Measurements from ENCODE around the gene TLX1. TPM values are rescaled to one million over a fixed set of nuclear protein-coding genes. Genes with fewer than 3 reads are reported as not detected.

The TLX1 gene
- polyA plus RNA-seq, 1 donor (not counting 4 experiments of a cell fraction or from before 2014, with no cell fraction given): not detected

DNA sequence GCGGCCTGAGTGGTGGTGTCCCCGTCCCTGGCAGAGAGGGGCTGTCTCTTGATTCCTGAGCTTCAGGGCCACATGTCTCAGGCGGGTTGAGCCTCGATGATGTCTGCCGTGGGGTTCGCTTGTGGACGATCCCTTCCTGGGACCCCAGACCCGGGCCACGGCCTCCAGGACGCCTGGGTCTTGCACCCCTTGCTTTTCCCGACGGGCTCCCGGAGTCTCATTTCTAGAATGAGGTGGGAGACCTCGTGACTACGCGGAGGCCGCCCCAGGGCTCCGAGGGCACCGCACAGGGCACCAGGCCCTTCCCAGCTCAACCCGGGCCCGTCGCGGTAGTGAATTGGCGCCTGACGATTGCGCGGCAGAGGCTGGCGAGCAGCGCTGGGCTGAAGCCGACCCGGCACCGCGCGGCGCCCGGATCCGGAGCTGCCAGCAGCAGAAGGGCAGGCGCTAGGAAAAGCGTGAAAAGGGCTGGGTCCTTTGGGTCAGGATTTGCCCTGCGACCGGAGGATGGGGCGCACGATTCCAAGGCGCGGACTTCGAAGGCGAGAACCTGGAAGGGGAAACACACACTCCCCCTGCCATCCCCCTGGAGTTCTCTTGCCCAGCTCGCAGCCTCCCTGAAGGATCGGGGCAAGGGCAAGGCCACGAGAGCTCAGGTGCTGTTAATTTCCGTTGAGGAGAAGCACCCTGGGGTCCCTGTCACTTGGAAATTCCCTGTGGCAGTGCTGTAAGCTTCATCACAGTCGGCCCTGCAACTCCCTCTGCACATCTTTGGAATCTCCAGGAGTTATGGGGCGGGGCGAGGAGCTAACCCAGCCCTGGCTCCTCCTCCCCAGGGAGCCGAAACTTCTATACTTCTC is 15.5 kb downstream of the TLX1 start:
- DNase-seq (ENCODE audit: low read depth, low spot score) (no peak), FAIRE-seq (no peak)
- H4K20me1 ChIP-seq (ENCODE audit: control insufficient read depth, extremely low read depth, insufficient read depth, low read length): peaks cover 2% of the 10 kb centered on the region
- dilution Hi-C loops (cut with MboI; ENCODE audit: extremely low pct_ligation_motif_present, low sequenced_read_pairs): no loop called here
- TF ChIP-seq, protein P1, sequence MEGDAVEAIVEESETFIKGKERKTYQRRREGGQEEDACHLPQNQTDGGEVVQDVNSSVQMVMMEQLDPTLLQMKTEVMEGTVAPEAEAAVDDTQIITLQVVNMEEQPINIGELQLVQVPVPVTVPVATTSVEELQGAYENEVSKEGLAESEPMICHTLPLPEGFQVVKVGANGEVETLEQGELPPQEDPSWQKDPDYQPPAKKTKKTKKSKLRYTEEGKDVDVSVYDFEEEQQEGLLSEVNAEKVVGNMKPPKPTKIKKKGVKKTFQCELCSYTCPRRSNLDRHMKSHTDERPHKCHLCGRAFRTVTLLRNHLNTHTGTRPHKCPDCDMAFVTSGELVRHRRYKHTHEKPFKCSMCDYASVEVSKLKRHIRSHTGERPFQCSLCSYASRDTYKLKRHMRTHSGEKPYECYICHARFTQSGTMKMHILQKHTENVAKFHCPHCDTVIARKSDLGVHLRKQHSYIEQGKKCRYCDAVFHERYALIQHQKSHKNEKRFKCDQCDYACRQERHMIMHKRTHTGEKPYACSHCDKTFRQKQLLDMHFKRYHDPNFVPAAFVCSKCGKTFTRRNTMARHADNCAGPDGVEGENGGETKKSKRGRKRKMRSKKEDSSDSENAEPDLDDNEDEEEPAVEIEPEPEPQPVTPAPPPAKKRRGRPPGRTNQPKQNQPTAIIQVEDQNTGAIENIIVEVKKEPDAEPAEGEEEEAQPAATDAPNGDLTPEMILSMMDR (optimal IDR thresholded peaks at IDR 0.05 in 1 of 3, IDR thresholded peaks at IDR 0.05 in 1 of 3, conservative IDR thresholded peaks at IDR 0.05 in 1 of 3; ENCODE audit: extremely low read depth in 1 of 3, insufficient read depth in 2 of 3, low read length in 3 of 3): no peak
- TF ChIP-seq EZH2 (IDR thresholded peaks at IDR 0.05; ENCODE audit: low read length): peak; percentile 97
- peak overlapping the region; percentile 35 for H3K4me2 ChIP-seq (ENCODE audit: control insufficient read depth, extremely low read depth, insufficient read depth, low read depth, low read length)
- no peaks in the 10 kb centered on the region for H3K79me2 ChIP-seq (ENCODE audit: control insufficient read depth, insufficient read depth, low read length)
- no peak overlapping the region for H3K27ac ChIP-seq (ENCODE audit: control insufficient read depth, insufficient read depth, low read length)
- H3K9ac ChIP-seq (ENCODE audit: control insufficient read depth, extremely low read depth, insufficient read depth, low read length): no peak overlapping the region
- peaks cover 8% of the 10 kb centered on the region for H3K4me1 ChIP-seq (ENCODE audit: control insufficient read depth, extremely low read depth, insufficient read depth, low read length)
- peaks cover 93% of the 10 kb centered on the region for H3K27me3 ChIP-seq (ENCODE audit: control insufficient read depth, extremely low read depth, insufficient read depth, low read length)
- H3K9me1 ChIP-seq (ENCODE audit: control insufficient read depth, extremely low read depth, insufficient read depth, low read length): no peaks in the 10 kb centered on the region
- H2AFZ ChIP-seq (ENCODE audit: control insufficient read depth, low read length): peak overlapping the region; percentile 1
- H3K36me3 ChIP-seq (ENCODE audit: control insufficient read depth in 2 of 2, extremely low read depth in 1 of 2, insufficient read depth in 2 of 2, low read length in 2 of 2): no peaks in the 10 kb centered on the region
- H3K4me3 ChIP-seq (ENCODE audit: control insufficient read depth in 2 of 3, extremely low read depth in 1 of 3, insufficient read depth in 2 of 3, low read depth in 1 of 3, low read length in 3 of 3): peak overlapping the region in 1 of 3 experiments; percentile 27
- no peaks in the 10 kb centered on the region for H3K9me3 ChIP-seq (ENCODE audit: control insufficient read depth, low read depth, low read length)

DNA sequence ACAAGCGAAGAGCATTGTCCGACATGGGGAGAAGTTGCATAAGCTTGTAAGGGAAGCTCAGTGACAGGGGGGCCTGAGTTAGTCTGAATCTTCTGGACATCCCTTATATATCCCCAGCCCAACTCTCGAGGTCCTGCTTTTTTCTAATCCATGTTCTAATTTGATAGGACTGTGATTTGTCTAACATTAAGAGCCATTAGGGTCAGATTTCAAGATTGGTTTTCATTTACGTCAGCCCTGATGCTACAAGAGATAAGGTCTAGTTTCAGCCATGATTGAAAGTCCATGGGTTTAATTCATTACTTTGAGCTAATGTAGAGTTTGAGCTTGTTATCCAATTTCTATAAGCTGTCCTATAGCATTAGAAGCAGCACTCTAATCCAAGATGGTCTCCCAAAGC is 20.3 kb downstream of the TLX1 start:
- Histone ChIP-seq H4K20me1 (ENCODE audit: control insufficient read depth, extremely low read depth, insufficient read depth, low read length) (no peaks in the 10 kb centered on the region), H3K9me1 (ENCODE audit: control insufficient read depth, extremely low read depth, insufficient read depth, low read length) (no peaks in the 10 kb centered on the region), H2AFZ (ENCODE audit: control insufficient read depth, low read length) (no peak overlapping the region), H3K4me1 (ENCODE audit: control insufficient read depth, extremely low read depth, insufficient read depth, low read length) (peaks cover 5% of the 10 kb centered on the region), H3K4me3 (ENCODE audit: control insufficient read depth in 2 of 3, extremely low read depth in 1 of 3, insufficient read depth in 2 of 3, low read depth in 1 of 3, low read length in 3 of 3) (no peak overlapping the region), H3K9me3 (ENCODE audit: control insufficient read depth, low read depth, low read length) (no peaks in the 10 kb centered on the region), H3K79me2 (ENCODE audit: control insufficient read depth, insufficient read depth, low read length) (no peaks in the 10 kb centered on the region), H3K4me2 (ENCODE audit: control insufficient read depth, extremely low read depth, insufficient read depth, low read depth, low read length) (no peak overlapping the region), H3K27me3 (ENCODE audit: control insufficient read depth, extremely low read depth, insufficient read depth, low read length) (peaks cover 58% of the 10 kb centered on the region), H3K36me3 (ENCODE audit: control insufficient read depth in 2 of 2, extremely low read depth in 1 of 2, insufficient read depth in 2 of 2, low read length in 2 of 2) (no peaks in the 10 kb centered on the region), H3K27ac (ENCODE audit: control insufficient read depth, insufficient read depth, low read length) (no peak overlapping the region), H3K9ac (ENCODE audit: control insufficient read depth, extremely low read depth, insufficient read depth, low read length) (no peak overlapping the region)
- dilution Hi-C loops (cut with MboI; ENCODE audit: extremely low pct_ligation_motif_present, low sequenced_read_pairs): no loop called here
- DNase-seq (ENCODE audit: low read depth, low spot score) (no peak), FAIRE-seq (no peak)
- no peak for TF ChIP-seq EZH2 (IDR thresholded peaks at IDR 0.05; ENCODE audit: low read length)
- TF ChIP-seq, protein P1 (optimal IDR thresholded peaks at IDR 0.05 in 1 of 3, IDR thresholded peaks at IDR 0.05 in 1 of 3, conservative IDR thresholded peaks at IDR 0.05 in 1 of 3; ENCODE audit: extremely low read depth in 1 of 3, insufficient read depth in 2 of 3, low read length in 3 of 3): no peak

Measured in keratinocyte (primary cell).